GM21360 (cell line): Measurements from ENCODE around the gene RPL34.
A peak's percentile ranks its signal among the peaks of the same experiment; 100 is the strongest.
"Not testable (repeated sequence)": the region's sequence is repeated elsewhere in the genome, so short reads cannot be mapped to it uniquely, and the experiment has no call there.

Source experiments
- ATAC-seq: cut with Tn5 transposase; IDR thresholded peaks from one replicate; pipeline ENCODE4 v1.9.1; 2021; ENCODE audit warnings: mild to moderate bottlenecking, moderate library complexity; ENCODE audit not compliant: unreplicated experiment

Gene RPL34

DNA sequence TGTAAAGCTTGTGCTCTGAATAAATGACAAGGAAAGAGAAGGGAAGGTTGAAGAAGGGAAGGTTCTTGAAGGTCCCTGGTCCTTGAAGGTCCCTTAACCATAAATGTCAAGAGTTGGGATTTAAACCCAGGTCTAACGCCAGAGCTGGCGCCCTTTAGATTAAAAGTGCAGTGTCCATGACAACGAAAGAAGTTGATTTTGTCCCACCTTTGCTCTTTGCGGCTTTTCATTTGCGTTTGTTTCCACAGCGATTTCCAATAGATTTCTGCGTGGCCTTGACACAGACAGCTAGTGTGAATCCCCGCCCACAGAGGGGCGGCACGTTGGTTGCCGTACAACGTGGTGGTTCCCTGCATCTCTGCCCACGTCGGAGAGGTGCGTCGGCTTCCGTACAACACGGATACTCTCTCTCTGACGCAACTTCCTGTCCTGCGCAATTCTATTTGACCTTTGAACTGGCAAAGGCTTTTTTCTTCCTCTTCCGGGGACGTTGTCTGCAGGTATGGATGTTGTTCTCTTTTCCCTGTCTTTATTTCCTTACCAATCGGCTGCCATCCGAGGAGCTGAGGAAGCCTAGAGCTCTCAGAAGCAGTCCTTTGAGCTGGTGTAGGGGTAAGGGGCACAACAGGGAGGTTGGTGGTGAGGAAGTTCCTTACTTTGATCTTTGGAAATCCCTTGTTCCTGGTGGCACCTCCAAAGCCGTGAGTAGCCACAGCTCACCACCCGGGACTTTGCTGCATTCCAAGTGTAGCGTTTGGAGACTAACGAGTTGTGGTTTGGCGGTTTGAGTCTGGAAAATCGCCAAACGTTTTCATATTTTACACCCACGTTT lies at the start of gene RPL34:
TSS of gene RPL34 (plus strand) at position 476 of the 832 bp plus-strand sequence. CDS start 1,384 bp downstream, outside the sequence.
- peak; percentile 100 for ATAC-seq

DNA sequence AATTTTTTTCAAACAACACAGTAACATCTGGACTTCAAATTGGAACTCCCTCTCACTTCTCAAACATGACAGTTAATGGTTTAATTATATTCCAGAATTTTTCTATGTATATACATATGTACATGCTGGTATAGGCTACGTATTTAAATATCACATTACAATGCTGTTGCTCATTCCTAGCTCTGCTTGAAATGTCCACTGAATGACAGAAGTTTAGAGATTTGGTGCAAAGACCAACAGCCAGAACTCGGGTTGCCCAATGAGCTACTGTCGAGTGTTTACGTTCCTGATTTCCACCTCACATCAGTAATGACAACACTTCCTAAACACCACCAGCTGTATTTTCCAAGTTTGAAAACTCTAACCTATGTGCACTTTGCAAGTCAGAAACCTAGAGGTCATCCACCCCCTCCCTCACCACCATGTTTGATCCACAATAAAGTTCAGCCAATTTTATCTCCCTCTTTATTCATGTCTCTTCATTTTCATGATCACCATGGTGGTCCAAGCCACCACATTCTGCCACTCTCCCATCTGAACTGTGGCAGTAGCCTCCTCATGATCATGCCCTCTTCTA lies 49.3 kb upstream of the RPL34 start:
- ATAC-seq = no peak

DNA sequence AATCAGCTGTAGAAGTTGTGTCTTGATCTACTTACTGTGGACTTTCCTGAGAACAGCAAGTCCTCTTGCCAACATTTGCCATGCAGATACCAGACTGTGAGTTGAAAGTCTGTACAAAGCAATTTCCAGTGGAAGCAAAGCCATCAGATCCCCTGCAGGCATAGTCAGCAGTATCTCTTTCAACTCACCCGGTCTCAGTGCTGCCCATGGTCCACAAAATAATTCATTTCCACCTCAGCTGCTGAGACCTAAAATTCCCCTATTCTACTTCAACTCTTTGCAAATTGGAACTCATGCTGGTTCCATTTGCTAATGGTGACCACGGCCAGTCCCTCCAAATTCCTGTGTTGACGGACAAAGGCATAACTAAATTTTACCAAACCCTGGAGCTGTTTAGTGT lies 46.0 kb upstream of the RPL34 start:
- ATAC-seq = no peak

DNA sequence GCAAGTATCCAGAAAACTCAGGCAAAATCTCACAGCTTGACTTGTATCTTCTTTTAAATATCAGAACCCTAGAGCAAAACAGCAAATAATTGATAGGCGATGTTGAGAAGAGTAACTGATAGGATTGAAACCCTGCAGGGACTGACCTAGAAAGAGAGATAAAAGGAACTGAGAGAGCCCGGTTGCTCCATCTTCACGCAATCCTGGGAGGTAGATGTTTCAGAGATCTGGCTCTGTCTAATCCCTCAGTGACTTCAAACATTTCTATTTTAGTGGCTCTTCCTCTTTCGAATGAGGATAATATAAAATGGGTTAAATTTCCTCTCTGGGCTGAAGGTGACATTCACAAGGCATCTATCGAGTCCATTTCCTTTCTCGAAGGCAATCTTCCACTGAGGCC lies 39.3 kb upstream of the RPL34 start:
- ATAC-seq = no peak

DNA sequence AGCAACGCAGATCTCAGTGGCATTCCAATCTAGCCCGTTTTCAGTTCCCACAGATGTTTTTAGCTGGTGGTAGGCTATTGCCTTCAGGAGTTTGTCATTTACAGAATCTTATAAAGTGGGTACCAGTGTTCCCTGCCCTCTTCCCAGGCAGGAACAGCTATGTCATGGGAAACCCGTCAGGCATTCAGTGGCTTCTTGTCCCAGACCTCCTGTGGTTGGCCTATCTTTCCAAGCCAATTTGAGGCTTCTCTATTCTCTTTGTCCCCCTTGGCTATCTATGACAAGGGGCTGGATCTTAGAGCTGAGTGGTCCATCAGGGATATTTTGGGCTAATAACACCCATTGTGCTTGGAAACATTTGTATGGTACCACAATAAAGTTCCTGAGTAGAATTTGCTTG lies 33.6 kb upstream of the RPL34 start:
- no peak for ATAC-seq

DNA sequence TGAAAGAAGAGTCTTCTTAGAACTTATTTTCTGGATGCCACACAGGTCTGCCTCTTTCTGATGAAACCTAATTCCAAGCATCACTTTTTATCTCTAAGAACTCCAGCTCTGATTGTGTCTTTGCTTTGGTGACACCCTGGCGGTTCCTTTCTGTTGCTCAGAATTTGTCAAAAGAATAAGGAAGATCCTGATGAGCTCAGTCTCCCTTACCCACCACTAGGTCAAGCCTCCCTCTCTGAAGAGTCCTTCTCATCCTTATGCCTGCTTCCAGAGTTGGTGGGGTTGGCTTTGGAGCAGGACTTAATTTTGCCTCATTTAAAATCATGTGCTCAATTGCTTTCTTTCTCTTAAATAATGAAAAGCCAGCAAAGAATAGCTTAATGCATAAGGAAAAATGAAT lies 31.5 kb upstream of the RPL34 start:
- ATAC-seq = no peak

DNA sequence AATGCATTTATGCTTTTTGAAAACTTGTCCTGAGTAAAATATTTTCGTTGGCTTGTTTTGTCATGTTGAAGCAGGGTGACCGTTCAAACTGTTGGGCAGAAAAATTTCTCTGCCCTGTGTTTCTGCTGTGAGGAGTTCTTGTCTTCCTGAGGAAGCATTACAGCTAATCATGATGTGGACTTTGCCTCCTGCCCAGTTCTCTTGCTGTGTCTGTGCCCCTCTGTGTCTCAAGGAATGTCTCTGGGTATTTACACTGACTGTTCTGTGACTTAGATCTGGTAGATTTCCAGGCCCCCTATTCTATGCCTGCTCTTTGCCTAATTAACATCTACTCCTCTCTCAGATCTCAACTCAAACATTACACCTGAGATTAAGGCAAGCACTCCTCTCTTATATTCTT lies 30.4 kb upstream of the RPL34 start:
- no peak for ATAC-seq

DNA sequence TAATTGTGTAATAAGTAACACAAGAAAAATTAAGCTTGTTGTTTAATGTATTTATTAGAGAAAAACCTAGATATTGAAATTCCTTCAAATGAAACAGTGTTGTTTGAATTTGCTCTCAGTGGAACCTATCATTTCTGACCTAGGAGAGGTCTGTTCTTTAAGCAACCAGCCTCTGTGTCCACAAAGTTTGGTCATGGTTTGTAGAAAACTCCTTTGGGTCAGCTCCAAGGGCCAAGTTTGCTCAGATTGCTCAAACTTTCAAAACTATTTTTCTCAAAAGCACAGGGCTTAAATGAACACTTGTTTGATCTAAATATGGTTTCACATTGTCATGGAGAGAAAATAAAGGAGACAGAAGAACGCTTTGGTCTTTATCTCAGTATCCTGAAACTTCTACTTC lies 29.6 kb upstream of the RPL34 start:
- no peak for ATAC-seq

DNA sequence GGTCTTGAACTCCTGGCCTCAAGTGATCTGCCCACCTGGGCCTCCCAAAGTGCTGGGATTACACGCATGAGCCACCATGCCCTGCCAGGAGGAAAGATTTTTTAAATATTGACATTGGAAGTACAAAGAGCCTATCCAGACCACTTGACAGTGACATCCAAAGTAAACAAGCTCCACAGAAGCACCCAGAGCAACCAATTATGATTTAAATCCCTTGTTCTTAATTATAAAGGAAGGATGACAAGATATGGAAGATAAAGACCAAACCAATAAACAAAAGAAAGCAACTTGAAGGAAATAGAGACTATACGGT lies 27.7 kb upstream of the RPL34 start:
- ATAC-seq = no peak

DNA sequence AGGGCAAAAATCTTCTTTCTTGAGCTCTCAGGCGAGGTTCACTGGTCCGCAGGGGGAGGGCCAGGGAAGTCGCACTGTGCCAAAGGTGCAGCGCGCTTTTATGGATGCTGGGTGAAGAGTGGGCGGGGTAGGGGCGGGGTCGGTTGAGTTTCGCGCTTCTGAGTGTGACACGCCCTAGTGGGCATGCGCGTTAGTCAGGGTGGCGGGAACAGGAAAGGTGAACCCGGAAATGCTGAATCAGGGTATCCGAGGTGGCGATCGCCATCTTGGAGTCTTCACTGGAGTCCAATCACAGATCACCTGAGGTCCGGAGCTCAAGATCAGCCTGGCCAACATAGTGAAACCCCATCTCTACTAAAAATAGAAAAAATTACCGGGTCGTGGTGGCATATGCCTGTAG lies 26.1 kb upstream of the RPL34 start:
- not testable (repeated sequence) for ATAC-seq

DNA sequence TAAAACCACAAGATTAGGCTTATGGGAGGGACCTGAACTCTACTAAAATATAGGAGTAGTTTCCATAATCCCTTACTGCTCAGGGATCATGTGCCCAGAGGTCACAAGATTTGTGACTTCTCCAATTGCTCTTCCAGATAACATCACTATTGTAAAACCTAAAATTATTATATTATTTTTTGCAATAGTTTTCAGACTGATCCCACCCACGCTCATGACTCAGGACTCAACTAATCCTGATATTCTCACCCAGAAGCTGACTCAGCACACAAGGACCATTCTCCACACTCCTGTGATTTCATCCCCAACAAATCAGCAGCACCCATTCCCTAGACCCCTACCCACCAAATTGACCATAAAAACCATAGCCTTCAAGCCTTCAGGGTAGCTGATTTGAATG lies 24.0 kb upstream of the RPL34 start:
- ATAC-seq = no peak

DNA sequence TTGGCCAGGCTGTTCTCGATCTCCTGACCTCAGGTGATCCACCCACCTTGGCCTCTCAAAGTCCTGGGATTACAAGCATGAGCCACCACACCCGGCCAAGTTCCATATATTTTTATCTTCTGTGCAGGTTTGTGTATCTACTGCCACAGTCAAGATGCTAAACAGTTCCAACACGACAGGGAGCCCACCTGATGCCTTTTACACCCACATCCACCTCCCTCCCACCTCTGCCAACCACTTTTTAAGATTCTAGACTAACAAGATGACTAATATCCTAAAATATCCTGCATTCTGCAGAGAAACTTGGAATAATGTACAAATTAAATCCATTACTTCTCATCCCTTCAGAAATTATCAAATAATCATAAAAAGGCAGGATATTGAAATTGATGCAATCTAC lies 19.3 kb upstream of the RPL34 start:
- ATAC-seq = no peak

DNA sequence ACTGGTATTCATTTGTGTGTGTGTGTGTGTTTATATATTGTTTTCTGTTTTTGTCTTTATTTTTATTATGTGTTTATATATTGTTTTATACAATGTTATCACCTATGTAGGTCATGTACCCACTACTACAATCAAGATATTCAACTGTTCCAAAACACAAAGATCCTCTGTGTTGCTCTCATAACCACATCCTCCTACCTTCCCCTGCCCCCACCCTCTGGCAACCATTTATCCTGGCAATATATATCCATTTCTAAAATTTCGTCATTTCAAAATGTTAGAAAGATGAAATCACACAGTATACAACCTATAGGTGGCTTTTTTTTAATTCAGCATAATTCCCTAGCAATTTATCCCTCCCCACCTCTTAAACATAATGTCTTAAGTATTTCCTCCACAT lies 18.8 kb upstream of the RPL34 start:
- ATAC-seq = no peak

DNA sequence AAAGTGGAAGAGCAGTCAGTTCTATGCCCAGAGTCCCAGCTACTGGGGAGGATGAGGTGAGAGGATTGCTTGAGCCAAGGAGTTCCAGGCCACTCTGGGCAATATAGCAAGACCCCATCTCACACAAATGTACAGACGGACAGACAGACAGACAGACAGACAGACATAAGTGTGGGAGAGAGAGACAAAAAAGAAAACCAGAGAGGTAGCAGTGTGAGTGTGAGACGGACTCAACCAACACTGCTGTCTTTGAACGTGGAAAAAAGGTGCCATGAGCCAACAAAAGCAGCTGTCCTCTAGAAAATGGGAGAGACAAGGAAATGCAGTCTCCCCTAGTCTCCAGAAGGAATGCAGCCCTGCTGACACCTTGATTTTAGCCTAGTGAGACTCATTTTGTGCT lies 18.2 kb upstream of the RPL34 start:
- no peak for ATAC-seq

DNA sequence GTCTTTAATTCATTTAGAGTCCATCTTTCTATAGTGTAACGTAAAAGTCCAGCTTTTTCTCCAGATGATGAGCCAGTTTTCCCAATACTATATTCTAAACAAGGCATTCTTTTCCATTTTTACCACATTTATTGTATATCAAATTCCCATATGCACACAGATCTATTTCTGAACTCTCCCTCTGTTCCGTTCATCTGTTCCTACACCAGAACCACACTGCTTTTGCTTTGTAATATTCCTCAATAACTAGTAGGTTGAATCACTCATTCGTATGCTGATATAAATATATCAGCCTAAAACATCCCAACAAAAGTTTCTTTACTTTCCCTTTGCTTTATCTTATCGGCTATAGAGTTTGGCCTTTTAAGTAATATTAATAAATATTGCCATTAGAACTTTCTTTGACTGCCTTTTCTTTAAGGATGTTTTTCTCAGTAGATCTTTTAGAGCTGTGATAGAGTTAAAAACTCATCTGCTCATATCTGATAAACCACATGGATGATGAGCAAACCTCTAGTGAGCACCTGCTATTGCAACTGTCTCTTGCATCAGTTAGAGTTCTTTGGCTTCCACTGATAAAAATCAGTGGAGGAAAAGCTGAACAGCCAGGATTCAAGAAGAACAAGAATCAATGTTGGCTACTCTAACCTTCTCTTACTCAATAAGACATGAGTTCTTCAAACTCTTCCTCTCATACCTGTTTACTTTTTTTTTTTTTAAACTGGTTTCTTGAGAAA lies 13.1 kb upstream of the RPL34 start:
- no peak for ATAC-seq

DNA sequence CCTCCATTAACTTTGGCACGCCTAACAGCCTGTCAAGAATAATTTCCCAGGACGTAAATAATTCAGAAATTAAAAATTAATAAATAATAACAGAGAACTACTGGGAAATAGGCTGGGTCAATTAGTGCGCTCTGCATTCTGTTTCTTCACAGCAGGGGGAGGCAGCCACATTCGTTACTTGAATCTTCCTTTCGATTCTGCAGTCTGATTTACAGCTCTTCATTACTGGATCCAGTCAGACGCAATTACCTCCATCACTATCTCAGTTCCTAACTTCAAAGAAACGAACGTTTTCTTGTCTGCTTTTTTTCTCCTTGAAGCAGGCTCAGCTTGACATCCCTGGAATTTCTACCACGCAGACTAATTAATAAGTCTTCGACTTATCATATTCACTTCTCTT lies 9.0 kb upstream of the RPL34 start:
- no peak for ATAC-seq

DNA sequence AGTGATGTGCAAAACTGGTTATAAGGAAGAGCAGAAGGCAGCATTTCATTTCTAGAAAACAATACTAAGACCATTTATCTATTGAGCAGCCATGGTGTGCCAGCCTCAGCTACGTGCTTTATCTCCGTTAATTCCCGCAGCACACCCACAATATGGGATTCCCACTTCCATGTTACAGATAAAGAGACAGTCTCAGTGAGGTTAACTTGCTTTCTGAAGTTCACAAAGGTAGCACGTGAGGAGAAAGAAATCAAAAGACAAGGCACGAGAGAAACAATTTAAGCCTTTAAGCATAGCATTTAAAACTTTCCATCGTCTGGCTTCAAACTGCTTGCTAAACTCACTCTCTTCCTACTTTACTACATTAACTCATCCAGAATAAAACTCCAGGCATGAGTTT lies 8.0 kb upstream of the RPL34 start:
- ATAC-seq = no peak

DNA sequence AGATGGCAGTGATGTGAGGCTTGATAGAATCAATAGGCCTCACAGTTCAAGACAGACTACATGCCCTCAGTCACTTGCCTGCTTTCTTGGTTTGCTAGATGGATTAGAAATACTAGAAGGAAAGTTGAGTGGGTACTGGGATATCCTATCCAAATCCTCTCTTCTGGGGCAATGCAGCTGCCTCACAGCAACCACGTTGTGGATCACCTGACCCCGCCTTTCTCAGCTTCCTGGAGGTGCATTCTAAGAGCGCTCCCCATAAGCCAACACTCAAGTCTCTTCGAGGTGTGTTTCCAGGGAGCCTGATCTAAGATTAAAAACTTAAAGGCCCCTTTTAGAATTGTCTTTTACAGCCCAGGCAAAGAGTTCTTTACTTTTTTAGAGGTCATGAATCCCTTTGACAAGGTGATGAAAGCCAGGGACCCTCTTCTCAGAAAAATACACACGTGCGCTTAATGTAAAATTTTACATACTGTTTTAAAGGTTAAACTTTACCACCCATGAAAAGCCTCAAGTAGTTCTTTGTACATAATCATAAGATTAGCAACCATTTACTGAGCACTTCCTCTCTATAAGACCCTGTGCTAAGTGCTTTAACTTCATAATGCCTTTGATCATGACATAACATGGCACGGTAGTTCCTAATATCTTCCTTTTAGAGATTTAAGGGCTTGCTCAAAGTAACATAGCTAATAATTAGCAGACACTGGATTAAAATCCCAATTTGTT lies 840 bp upstream of the RPL34 start:
- ATAC-seq = peak; percentile 5

DNA sequence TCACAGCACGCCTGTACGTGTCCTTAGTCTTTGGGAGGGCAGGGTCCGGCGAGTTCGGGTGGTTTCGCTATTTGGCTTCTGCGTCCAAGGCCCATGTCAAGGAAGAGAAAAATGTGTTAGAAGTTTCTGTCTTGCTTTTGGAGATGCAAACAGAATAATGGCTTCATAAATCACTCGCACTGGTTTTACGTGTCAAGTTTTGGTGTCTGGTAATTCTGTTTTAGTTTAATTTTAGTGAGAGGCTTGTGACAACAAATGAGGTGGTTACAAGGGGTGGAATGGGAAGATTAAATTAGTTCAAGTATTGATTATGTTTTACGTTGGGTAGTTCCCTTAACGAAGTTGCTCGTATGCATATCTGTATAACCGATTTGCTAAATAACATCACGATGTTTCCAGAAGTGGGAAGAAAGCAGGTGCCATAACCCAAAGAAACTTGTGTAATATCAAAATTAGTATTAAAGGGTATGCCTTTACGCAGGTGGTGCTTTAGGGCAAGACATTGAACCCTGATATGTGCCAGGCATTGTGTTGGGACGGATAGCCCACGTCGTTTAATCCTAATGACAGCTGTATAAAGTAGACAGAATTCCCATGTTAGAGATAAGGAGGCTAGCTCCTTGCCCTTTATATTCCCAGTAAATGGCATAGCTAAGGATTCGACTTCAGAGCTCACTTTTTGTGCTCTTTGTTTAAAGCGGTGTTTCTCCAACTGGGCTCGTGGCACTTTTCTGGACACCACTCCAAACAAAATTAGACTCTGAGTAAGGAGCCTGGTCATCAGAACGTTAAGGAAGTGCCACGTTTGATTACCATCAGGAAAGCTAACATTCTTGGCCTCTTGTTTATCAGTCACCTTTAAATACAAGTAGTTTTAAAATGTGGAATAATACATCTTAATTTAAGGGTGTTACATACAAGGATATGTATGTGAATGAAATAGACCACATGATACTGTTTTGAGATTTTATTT lies 843 bp downstream of the RPL34 start:
- ATAC-seq = no peak

DNA sequence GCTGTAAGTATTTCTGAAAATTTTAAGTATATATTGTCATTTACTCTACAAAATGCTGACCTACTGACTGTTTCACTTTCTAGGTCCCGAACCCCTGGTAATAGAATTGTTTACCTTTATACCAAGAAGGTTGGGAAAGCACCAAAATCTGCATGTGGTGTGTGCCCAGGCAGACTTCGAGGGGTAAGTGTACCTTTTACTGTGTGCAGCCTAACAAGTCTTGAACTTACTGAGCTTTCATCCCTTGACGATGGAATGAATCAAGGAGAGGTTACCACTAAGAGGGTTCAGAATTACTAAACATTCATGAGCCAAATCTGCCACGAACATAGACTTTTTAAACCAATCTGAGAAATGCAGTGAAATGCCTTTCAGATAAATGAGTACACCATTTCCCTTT lies 1.6 kb downstream of the RPL34 start:
- ATAC-seq = no peak
